Neuronal stem cell (in vitro differentiated cells): ENCODE data around the gene CCS. TPM values are rescaled to one million over a fixed set of nuclear protein-coding genes. Genes with fewer than 3 reads are reported as not detected.
A peak's percentile ranks its signal among the peaks of the same experiment; 100 is the strongest.
"Not testable (repeated sequence)": the region's sequence is repeated elsewhere in the genome, so short reads cannot be mapped to it uniquely, and the experiment has no call there.

ENCODE experiments used
- DNase-seq: peaks from one replicate; pipeline ENCODE4 v3.0.0-alpha.2; 2013; ENCODE audit warnings: low spot score
- H2AFZ ChIP-seq: one replicate; pipeline ENCODE4 v1.6.1; 2013; ENCODE audit warnings: mild to moderate bottlenecking, low read length, inconsistent platforms
- H2AK5ac ChIP-seq: 2 replicates; pipeline ENCODE4 v1.6.1; 2013; ENCODE audit warnings: low read depth, mild to moderate bottlenecking, inconsistent platforms, low read length, moderate library complexity, mixed read lengths
- H2BK120ac ChIP-seq: 2 replicates; pipeline ENCODE4 v1.6.1; 2013; ENCODE audit warnings: low read depth, mild to moderate bottlenecking, inconsistent platforms, low read length, moderate library complexity, mixed read lengths
- H2BK12ac ChIP-seq: one replicate; pipeline ENCODE4 v1.6.1; 2013; ENCODE audit warnings: low read length, inconsistent platforms
- H2BK15ac ChIP-seq: 2 replicates; pipeline ENCODE4 v1.6.1; 2013; ENCODE audit warnings: mild to moderate bottlenecking, low read length, inconsistent platforms, mixed read lengths
- H2BK5ac ChIP-seq: one replicate; pipeline ENCODE4 v1.6.1; 2013; ENCODE audit warnings: inconsistent platforms, mild to moderate bottlenecking, low read length, moderate library complexity
- H3K14ac ChIP-seq: one replicate; pipeline ENCODE4 v1.6.1; 2013; ENCODE audit warnings: low read length, inconsistent platforms
- H3K18ac ChIP-seq: 2 replicates; pipeline ENCODE4 v1.6.1; 2013; ENCODE audit warnings: low read length, inconsistent platforms
- H3K23ac ChIP-seq: 2 replicates; pipeline ENCODE4 v1.6.1; 2013; ENCODE audit warnings: low read depth, mild to moderate bottlenecking, mixed read lengths, low read length, inconsistent platforms; ENCODE audit not compliant: poor library complexity
- H3K27ac ChIP-seq: replicated peaks from 3 replicates; pipeline ENCODE4 v1.5.1; 2013; ENCODE audit warnings: low read length, inconsistent platforms
- H3K27me3 ChIP-seq, 3 experiments: 2 replicates each; pipeline ENCODE4 v1.6.1; 2013; ENCODE audit warnings: low read length in 3 of 3, mild to moderate bottlenecking in 2 of 3, inconsistent platforms in 1 of 3, low read depth in 1 of 3, mixed read lengths in 1 of 3, moderate library complexity in 1 of 3; ENCODE audit not compliant: control insufficient read depth in 3 of 3, insufficient read depth in 3 of 3
- H3K36me3 ChIP-seq, 2 donors: replicated peaks in 1 of 2; 2 replicates each; pipeline ENCODE4 v1.6.1; 2013; ENCODE audit warnings: low read length in 2 of 2; ENCODE audit not compliant: control insufficient read depth in 2 of 2, insufficient read depth in 2 of 2
- H3K4ac ChIP-seq: 2 replicates; pipeline ENCODE4 v1.6.1; 2013; ENCODE audit warnings: inconsistent platforms, mild to moderate bottlenecking, low read length, moderate library complexity
- H3K4me1 ChIP-seq, 2 donors: 1 replicate in 1 of 2; 2 replicates in 1 of 2; pipeline ENCODE4 v1.6.1; 2013; ENCODE audit warnings: low read length in 2 of 2, low read depth in 1 of 2; ENCODE audit not compliant: control insufficient read depth in 2 of 2, insufficient read depth in 1 of 2
- H3K4me2 ChIP-seq: one replicate; pipeline ENCODE4 v1.6.1; 2013; ENCODE audit warnings: mild to moderate bottlenecking, low read length, inconsistent platforms; ENCODE audit not compliant: insufficient read depth, poor library complexity, severe bottlenecking
- H3K4me3 ChIP-seq, 2 donors: 2 replicates each; pipeline ENCODE4 v1.5.1; 2013; ENCODE audit warnings: low read length in 2 of 2, mild to moderate bottlenecking in 2 of 2, inconsistent platforms in 1 of 2, moderate library complexity in 1 of 2
- H3K79me1 ChIP-seq: one replicate; pipeline ENCODE4 v1.6.1; 2013; ENCODE audit warnings: low read depth, mild to moderate bottlenecking, inconsistent platforms, low read length, moderate library complexity
- H3K9ac ChIP-seq: one replicate; pipeline ENCODE4 v1.6.1; 2013; ENCODE audit warnings: mild to moderate bottlenecking, low read depth, low read length, inconsistent platforms; ENCODE audit not compliant: poor library complexity
- H3K9me3 ChIP-seq, 2 donors: replicated peaks in 1 of 2; 2 replicates each; pipeline versions ENCODE3 to v1.6.1; 2013; ENCODE audit warnings: low read length in 2 of 2, mild to moderate bottlenecking in 2 of 2, inconsistent platforms in 1 of 2, low read depth in 1 of 2, mixed read lengths in 1 of 2, moderate library complexity in 1 of 2; ENCODE audit not compliant: control insufficient read depth in 2 of 2, insufficient read depth in 1 of 2
- H4K8ac ChIP-seq: one replicate; pipeline ENCODE4 v1.6.1; 2013; ENCODE audit warnings: low read depth, mild to moderate bottlenecking, inconsistent platforms, low read length, moderate library complexity
- H4K91ac ChIP-seq: one replicate; pipeline ENCODE4 v1.6.1; 2013; ENCODE audit warnings: low read length, low read depth, mild to moderate bottlenecking, inconsistent platforms; ENCODE audit not compliant: poor library complexity
- whole genome bisulfite sequencing, 2 donors: extraction: QIAGEN DNeasy Blood & Tissue Kit; methylation state at CpG; one replicate each; pipeline ENCODE4 v1.1.7; 2013; ENCODE audit warnings: missing lambda C conversion rate in 2 of 2, mixed read lengths in 1 of 2; ENCODE audit not compliant: insufficient read length in 2 of 2, insufficient replicate concordance in 1 of 2; ENCODE audit errors: extremely low coverage in 2 of 2; 5-methylcytosine and 5-hydroxymethylcytosine counted together
- polyA plus RNA-seq, 2 experiments: library from polyadenylated mRNA; stranded (reverse); fragments of 200-250 nt; gene quantifications; one replicate each; pipeline ENCODE4 v1.2.3, GENCODE V29; 2013

Gene CCS, protein sequence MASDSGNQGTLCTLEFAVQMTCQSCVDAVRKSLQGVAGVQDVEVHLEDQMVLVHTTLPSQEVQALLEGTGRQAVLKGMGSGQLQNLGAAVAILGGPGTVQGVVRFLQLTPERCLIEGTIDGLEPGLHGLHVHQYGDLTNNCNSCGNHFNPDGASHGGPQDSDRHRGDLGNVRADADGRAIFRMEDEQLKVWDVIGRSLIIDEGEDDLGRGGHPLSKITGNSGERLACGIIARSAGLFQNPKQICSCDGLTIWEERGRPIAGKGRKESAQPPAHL
- polyA plus RNA-seq (2013, experiment 1 of 2) = 39.5 TPM
- polyA plus RNA-seq (2013, experiment 2 of 2) = 39.5 TPM

DNA sequence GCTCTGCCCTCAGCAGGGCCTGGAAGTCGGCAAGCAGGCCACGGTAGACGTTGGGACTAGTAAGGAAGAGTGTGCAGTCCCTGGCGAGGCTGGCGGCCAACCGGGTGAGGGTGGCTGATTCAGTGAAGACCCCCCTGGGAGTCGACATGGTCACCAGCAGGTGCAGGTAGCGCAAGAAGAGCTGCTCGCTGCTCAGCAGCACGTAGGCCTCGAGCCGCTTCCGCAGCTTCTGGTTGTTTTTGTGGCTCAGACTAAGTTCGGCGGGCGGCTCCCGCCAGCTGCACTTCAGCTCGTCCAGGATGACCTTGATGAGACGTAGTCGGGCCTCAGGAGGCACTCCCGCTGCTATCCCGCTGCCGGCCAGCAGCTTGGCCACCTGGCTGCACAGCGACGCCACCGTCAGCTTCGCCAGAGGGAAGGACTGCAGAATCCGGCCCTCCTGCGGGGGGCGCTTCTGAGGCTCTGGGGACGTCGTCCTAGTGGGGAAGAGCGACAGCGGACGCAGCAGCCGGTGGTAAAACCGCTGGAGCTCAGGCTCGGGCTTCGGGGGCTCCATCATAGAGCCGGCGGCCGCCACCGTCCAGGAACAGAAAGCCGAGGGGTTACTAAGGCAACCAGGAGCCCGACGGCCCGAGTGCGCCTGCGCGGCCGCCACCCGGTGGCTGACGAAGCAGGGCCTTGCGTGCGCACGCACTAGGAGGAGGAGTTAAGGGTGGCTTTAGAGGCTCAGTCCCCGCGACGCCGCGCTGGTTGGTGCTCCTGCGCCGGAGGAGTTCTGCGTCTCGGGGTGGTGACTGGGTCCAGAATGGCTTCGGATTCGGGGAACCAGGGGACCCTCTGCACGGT, at the start of gene CCS, which contains the start of gene CCDC87:
TSS of gene CCS (plus strand) at position 729 of the 846 bp plus-strand sequence. CDS start at position 806, 77 bp downstream.
TSS of gene CCDC87 (minus strand) at position 607 of the 846 bp plus-strand sequence. CDS start at position 559, 48 bp downstream.
- no peak within 1 kb of the TSS for H2BK120ac ChIP-seq
- H3K4ac ChIP-seq = peak within 1 kb of the TSS; percentile 92
- H2BK15ac ChIP-seq = peak within 1 kb of the TSS; percentile 65
- peaks cover 11 to 16% of the 10 kb centered on the region in 2 donors for H3K4me1 ChIP-seq
- peak within 1 kb of the TSS; percentile 94 for H4K8ac ChIP-seq
- peaks cover 6% of the 10 kb centered on the region for H3K79me1 ChIP-seq
- H3K27me3 ChIP-seq = no peaks in the 10 kb centered on the region
- H4K91ac ChIP-seq = no peak within 1 kb of the TSS
- no peak within 1 kb of the TSS for H2BK12ac ChIP-seq
- peak within 1 kb of the TSS; percentile 89 for H2AFZ ChIP-seq
- H3K23ac ChIP-seq = peak within 1 kb of the TSS; percentile 87
- H3K4me3 ChIP-seq = peak within 1 kb of the TSS; percentile 73 to 81
- peak within 1 kb of the TSS; percentile 100 for H3K14ac ChIP-seq
- peak within 1 kb of the TSS; percentile 35 for H2BK5ac ChIP-seq
- peak; percentile 92 for DNase-seq
- H3K27ac ChIP-seq = peak within 1 kb of the TSS; percentile 62
- H3K36me3 ChIP-seq = peaks cover 2 to 12% of the 10 kb centered on the region in 2 donors
- H3K9ac ChIP-seq = peak within 1 kb of the TSS; percentile 91
- H3K18ac ChIP-seq = peak within 1 kb of the TSS; percentile 98
- WGBS, 2 donors = no CpG with 5 or more reads among the region's 68 CpGs
- peak within 1 kb of the TSS; percentile 68 for H3K4me2 ChIP-seq
- H2AK5ac ChIP-seq = peak within 1 kb of the TSS; percentile 41
- H3K9me3 ChIP-seq = peaks cover 21% of the 10 kb centered on the region in 2 donors

DNA sequence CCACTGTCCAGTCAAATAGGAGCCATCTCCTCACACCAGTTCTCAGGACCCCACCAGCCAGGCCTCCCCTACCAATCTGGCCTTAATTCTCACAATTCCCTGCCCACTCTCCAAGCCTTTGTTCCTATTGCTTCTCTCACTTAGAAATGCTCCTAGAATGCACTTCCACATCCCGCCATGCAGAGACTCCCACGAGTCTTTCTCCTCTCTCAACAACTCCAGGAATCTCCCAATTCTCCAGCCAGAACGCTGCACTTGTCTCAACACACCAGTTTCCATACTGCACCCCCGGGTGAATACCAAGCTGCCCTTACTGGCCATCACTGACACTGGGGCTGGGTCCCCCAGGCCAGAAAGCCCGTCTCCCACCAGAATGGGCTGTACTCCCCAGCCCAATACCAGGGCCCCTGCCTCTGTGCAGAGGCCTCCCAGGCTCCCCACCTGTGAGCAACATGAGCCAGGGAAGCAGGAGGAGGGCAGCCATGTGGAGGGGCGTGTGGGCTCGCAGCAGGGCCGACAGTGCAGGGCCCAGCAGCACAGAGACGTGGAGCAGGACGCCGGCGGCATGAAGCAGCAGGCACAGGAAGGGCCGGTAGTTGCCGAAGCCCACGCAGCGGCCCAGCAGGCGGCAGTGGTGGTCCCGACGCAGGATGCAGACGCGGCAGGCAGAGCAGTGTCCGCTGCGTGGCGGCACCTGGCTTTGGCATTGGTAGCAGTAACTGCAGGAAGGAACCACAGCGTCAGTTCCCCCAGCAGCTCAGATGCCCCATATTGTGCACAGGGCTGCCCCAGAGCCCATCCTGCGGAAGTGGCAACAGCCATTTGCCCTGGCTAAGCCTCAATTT, 49.5 kb upstream of the CCS start:
- peak overlapping the region; percentile 67 for H2AK5ac ChIP-seq
- peak overlapping the region; percentile 83 for H2AFZ ChIP-seq
- peak overlapping the region; percentile 4 for H2BK12ac ChIP-seq
- H3K4me2 ChIP-seq = no peak overlapping the region
- no peaks in the 10 kb centered on the region for H3K27me3 ChIP-seq
- H4K91ac ChIP-seq = no peak overlapping the region
- no peaks in the 10 kb centered on the region for H3K9me3 ChIP-seq
- H4K8ac ChIP-seq = no peak overlapping the region
- H3K23ac ChIP-seq = no peak overlapping the region
- H2BK15ac ChIP-seq = no peak overlapping the region
- H2BK120ac ChIP-seq = no peak overlapping the region
- WGBS, 2 donors = no CpG with 5 or more reads among the region's 26 CpGs
- H3K14ac ChIP-seq = no peak overlapping the region
- peaks cover 19 to 28% of the 10 kb centered on the region in 2 donors for H3K4me1 ChIP-seq
- peak overlapping the region; percentile 8 for H2BK5ac ChIP-seq
- H3K27ac ChIP-seq = no peak overlapping the region
- DNase-seq = no peak
- H3K4ac ChIP-seq = no peak overlapping the region
- peak overlapping the region in 1 of 2 donors; percentile 4 for H3K4me3 ChIP-seq
- no peaks in the 10 kb centered on the region for H3K79me1 ChIP-seq
- H3K9ac ChIP-seq = peak overlapping the region; percentile 70
- H3K18ac ChIP-seq = peak overlapping the region; percentile 32
- peaks cover 9 to 16% of the 10 kb centered on the region in 2 donors for H3K36me3 ChIP-seq

DNA sequence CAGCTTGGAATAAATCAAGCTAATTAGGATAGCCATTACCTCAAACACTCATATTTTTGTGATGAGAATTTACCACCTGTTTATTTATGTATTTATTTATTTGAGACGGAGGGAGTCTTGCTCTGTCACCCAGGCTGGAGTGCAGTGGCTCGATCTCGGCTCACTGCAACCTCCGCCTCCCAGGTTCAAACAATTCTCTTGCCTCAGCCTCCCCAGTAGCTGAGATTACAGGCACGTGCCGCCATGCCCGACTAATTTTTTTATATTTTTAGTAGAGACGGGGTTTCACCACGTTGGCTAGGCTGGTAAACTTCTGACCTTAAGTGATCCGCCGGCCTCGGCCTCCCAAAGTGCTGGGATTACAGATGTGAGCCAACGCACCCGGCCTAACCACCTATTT, 48.0 kb upstream of the CCS start:
- H3K36me3 ChIP-seq = peaks cover 7 to 16% of the 10 kb centered on the region in 2 donors
- not testable (repeated sequence) for H2BK120ac ChIP-seq, H3K27me3 ChIP-seq, H3K9ac ChIP-seq, H2AK5ac ChIP-seq, H2BK5ac ChIP-seq, H3K9me3 ChIP-seq, H4K8ac ChIP-seq, H3K23ac ChIP-seq, H2BK12ac ChIP-seq, DNase-seq, H3K27ac ChIP-seq, H2BK15ac ChIP-seq, H3K14ac ChIP-seq, H3K18ac ChIP-seq, H4K91ac ChIP-seq, H3K79me1 ChIP-seq, H3K4ac ChIP-seq
- peak overlapping the region in 1 of 2 donors; percentile 86 for H3K4me3 ChIP-seq
- H2AFZ ChIP-seq = peak overlapping the region; percentile 97
- no CpG with 5 or more reads among the region's 14 CpGs for WGBS, 2 donors
- peak overlapping the region; percentile 93 for H3K4me2 ChIP-seq
- H3K4me1 ChIP-seq = peaks cover 19 to 31% of the 10 kb centered on the region in 2 donors
